Brain microvascular endothelial cell (primary cell): ENCODE results near the gene KIF18A.
"Not testable (repeated sequence)": the region's sequence is repeated elsewhere in the genome, so short reads cannot be mapped to it uniquely, and the experiment has no call there.

Experiments used
- DNase-seq: peaks from one replicate; pipeline ENCODE4 v3.0.0-alpha.2; 2020
- H3K27ac ChIP-seq: fragments of 250-450 bp; sonication (Bioruptor Pico); 2 replicates; pipeline ENCODE4 v1.5.1; 2020; ENCODE audit warnings: mild to moderate bottlenecking, moderate library complexity
- H3K27me3 ChIP-seq: fragments of 250-450 bp; sonication (Bioruptor Pico); replicated peaks from 2 replicates; pipeline ENCODE4 v1.5.1; 2020; ENCODE audit warnings: mild to moderate bottlenecking
- H3K36me3 ChIP-seq: fragments of 250-450 bp; sonication (Bioruptor Pico); replicated peaks from 2 replicates; pipeline ENCODE4 v1.5.1; 2020; ENCODE audit warnings: mild to moderate bottlenecking
- H3K4me3 ChIP-seq: 2 replicates; pipeline ENCODE4 v1.5.1; 2011; ENCODE audit warnings: low read depth, mild to moderate bottlenecking, control low read depth, low read length, moderate library complexity
- in situ Hi-C: cut with HindIII; loops from 2 replicates; pipeline ENCODE4 v1.10.0; 2017; ENCODE audit warnings: low sequenced_read_pairs, low pct_ligation_motif_present
- TF ChIP-seq, protein P1 (sequence below): IDR thresholded peaks from 2 replicates; pipeline ENCODE4 v1.5.1; 2011; ENCODE audit warnings: low read depth, mild to moderate bottlenecking, moderate library complexity, low read length, control low read depth, inconsistent platforms; ENCODE audit errors: missing control alignments

The KIF18A gene

DNA sequence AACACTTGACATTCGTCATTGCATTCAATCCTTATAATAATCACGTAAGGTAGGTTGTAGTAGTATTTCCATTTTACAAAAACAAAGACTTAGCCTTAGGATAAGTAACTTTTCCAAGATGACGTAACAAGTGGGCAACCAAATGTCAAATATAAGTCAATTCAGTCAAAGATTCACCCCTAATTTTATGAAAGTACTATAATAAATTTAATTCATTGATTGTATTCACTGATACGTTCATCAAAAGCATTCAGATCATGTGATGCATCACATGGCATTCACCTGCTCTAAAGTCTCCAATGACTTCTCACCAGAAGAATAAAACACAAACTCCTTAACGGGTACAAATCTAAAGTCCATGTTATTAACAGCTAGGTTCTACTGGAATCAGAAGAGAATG, 2.1 kb downstream of the KIF18A start:
- TF ChIP-seq, protein P1, sequence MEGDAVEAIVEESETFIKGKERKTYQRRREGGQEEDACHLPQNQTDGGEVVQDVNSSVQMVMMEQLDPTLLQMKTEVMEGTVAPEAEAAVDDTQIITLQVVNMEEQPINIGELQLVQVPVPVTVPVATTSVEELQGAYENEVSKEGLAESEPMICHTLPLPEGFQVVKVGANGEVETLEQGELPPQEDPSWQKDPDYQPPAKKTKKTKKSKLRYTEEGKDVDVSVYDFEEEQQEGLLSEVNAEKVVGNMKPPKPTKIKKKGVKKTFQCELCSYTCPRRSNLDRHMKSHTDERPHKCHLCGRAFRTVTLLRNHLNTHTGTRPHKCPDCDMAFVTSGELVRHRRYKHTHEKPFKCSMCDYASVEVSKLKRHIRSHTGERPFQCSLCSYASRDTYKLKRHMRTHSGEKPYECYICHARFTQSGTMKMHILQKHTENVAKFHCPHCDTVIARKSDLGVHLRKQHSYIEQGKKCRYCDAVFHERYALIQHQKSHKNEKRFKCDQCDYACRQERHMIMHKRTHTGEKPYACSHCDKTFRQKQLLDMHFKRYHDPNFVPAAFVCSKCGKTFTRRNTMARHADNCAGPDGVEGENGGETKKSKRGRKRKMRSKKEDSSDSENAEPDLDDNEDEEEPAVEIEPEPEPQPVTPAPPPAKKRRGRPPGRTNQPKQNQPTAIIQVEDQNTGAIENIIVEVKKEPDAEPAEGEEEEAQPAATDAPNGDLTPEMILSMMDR: no peak
- in situ Hi-C loops: no loop called here
- no peak overlapping the region for H3K27ac ChIP-seq
- H3K27me3 ChIP-seq: no peaks in the 10 kb centered on the region
- DNase-seq: no peak
- H3K4me3 ChIP-seq: no peak overlapping the region
- no peaks in the 10 kb centered on the region for H3K36me3 ChIP-seq

DNA sequence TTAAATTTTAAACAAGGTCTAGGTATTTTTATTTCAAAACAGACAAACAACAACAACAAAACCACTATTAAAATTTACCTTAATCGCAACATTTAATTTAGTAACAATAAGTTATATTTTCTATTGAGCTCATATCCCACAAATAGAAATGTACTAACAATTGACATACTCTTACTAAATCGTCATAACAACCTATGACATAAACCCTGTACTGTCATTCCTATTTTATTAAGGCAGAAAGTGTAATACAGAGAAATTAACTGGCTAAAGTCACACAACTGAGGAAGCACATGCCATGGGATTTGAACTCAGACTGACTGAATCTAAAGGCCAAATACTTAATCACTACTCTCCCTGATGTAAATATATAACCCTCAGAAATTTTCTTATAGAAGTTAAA, 3.0 kb downstream of the KIF18A start:
- DNase-seq: no peak
- H3K27ac ChIP-seq: no peak overlapping the region
- in situ Hi-C loops: no loop called here
- no peak overlapping the region for H3K4me3 ChIP-seq
- no peaks in the 10 kb centered on the region for H3K36me3 ChIP-seq
- TF ChIP-seq, protein P1: no peak
- no peaks in the 10 kb centered on the region for H3K27me3 ChIP-seq

GRCh38 chr11:28104425-28104824, 3.5 kb downstream of the KIF18A start:
- no peak for DNase-seq
- Histone ChIP-seq H3K4me3 (no peak overlapping the region), H3K27me3 (no peaks in the 10 kb centered on the region), H3K36me3 (no peaks in the 10 kb centered on the region), H3K27ac (no peak overlapping the region)
- in situ Hi-C loops: no loop called here
- TF ChIP-seq, protein P1: no peak

- H3K27ac ChIP-seq, H3K4me3 ChIP-seq, H3K36me3 ChIP-seq, in situ Hi-C loops, H3K27me3 ChIP-seq: not testable (repeated sequence)
- peak; percentile 31 for DNase-seq
These were observed 5.7 kb downstream of the KIF18A start for GRCh38 chr11:28102300-28102699.

- Histone ChIP-seq H3K27me3 (no peaks in the 10 kb centered on the region), H3K4me3 (no peak overlapping the region), H3K36me3 (no peaks in the 10 kb centered on the region), H3K27ac (no peak overlapping the region)
- no peak for DNase-seq
- TF ChIP-seq, protein P1: no peak
- in situ Hi-C loops: no loop called here
These were observed 7.3 kb downstream of the KIF18A start for GRCh38 chr11:28100665-28101064.

DNA sequence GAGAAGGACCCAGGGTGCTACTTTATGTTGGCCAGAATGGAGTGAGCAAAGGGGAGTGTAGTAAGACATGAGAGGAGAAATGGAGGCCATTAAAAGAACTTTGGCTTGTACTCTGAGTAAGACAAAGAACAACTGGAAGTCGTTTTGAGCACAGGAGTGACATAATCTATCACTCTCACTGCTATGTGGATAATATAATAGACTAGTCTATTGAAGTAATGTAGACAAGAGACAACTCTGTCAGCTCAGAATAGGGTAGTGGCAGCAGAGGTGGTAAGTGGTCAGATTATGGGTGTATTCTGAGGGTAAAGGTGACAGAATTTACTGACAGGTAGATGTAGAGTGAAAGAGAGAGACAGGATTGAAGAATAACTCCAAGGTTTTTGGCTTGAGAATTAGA, 8.2 kb downstream of the KIF18A start:
- H3K36me3 ChIP-seq: no peaks in the 10 kb centered on the region
- in situ Hi-C loops: no loop called here
- DNase-seq: no peak
- no peak overlapping the region for H3K4me3 ChIP-seq
- H3K27ac ChIP-seq: no peak overlapping the region
- TF ChIP-seq, protein P1: no peak
- H3K27me3 ChIP-seq: no peaks in the 10 kb centered on the region
